Lower leg skin (tissue), 3 donors: ENCODE data around the gene EEF1AKMT3.

Source experiments
- POLR2A ChIP-seq, 2 donors: fragments of 450-650 bp; IDR thresholded peaks; one replicate each; pipeline ENCODE4 v1.6.1; 2016 to 2017; ENCODE audit warnings: antibody characterized with exemption in 2 of 2, mild to moderate bottlenecking in 1 of 2, moderate library complexity in 1 of 2
- TF ChIP-seq, protein P1 (sequence below), 3 donors: fragments of 450-650 bp; IDR thresholded peaks; one replicate each; pipeline ENCODE4 v1.5.1; 2016; ENCODE audit warnings: antibody characterized with exemption in 3 of 3, mild to moderate bottlenecking in 3 of 3, moderate library complexity in 2 of 3

DNA sequence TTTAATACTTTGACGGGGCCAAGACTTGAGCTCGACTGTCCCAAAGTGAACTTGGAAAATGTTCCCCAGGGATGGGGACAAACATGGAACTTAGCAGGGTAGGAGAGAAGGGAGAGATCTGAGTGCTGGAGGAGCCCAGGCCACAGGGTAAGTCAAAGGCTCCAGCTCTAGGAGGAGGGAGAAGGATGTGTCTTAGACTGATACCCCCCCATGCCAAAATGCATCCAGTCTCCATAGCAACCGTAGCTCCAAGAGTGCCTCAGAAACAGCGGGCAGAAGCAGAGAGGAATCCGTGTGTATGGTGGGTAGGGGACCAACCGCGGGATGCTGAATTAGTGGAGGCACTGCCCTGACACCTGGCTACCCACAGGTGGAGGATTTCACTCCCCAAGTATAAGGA lies 33.0 kb upstream of the EEF1AKMT3 start:
- no peak for TF ChIP-seq POLR2A (IDR thresholded peaks at IDR 0.05)
- TF ChIP-seq, protein P1, sequence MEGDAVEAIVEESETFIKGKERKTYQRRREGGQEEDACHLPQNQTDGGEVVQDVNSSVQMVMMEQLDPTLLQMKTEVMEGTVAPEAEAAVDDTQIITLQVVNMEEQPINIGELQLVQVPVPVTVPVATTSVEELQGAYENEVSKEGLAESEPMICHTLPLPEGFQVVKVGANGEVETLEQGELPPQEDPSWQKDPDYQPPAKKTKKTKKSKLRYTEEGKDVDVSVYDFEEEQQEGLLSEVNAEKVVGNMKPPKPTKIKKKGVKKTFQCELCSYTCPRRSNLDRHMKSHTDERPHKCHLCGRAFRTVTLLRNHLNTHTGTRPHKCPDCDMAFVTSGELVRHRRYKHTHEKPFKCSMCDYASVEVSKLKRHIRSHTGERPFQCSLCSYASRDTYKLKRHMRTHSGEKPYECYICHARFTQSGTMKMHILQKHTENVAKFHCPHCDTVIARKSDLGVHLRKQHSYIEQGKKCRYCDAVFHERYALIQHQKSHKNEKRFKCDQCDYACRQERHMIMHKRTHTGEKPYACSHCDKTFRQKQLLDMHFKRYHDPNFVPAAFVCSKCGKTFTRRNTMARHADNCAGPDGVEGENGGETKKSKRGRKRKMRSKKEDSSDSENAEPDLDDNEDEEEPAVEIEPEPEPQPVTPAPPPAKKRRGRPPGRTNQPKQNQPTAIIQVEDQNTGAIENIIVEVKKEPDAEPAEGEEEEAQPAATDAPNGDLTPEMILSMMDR (IDR thresholded peaks at IDR 0.05): no peak
